Ascending aorta (tissue), 2 donors: ENCODE measurements around the gene NDST1. TPM values are rescaled to one million over a fixed set of nuclear protein-coding genes. Genes with fewer than 3 reads are reported as not detected.
A peak's percentile ranks its signal among the peaks of the same experiment; 100 is the strongest.

Experiments
- DNase-seq, 2 donors: peaks; one replicate each; pipeline ENCODE4 v3.0.0-alpha.2; 2019; ENCODE audit warnings: low spot score in 2 of 2
- H3K27ac ChIP-seq, 2 donors: fragments of 200-600 bp; sonication (generic); one replicate each; pipeline ENCODE4 v1.5.1; 2016 to 2017; ENCODE audit warnings: mild to moderate bottlenecking in 1 of 2
- H3K27me3 ChIP-seq: fragments of 200-600 bp; sonication (generic); one replicate; pipeline ENCODE4 v1.5.1; 2017
- H3K36me3 ChIP-seq, 2 donors: fragments of 200-600 bp; sonication (generic); one replicate each; pipeline ENCODE4 v1.5.1; 2016
- H3K4me1 ChIP-seq, 2 donors: fragments of 200-600 bp; sonication (generic); one replicate each; pipeline ENCODE4 v1.5.1; 2016 to 2017; ENCODE audit warnings: mild to moderate bottlenecking in 1 of 2
- H3K4me3 ChIP-seq, 2 donors: fragments of 200-600 bp; sonication (generic); one replicate each; pipeline ENCODE4 v1.5.1; 2016 to 2017; ENCODE audit warnings: mild to moderate bottlenecking in 1 of 2
- H3K9me3 ChIP-seq, 2 donors: fragments of 200-600 bp; sonication (generic); one replicate each; pipeline ENCODE4 v1.5.1; 2016
- intact Hi-C: fragments of 100-400 bp; cut with DNase I; formaldehyde crosslinking; loops from one replicate; pipeline ENCODE4 v1.15.1; 2023
- total RNA-seq: library from RNA; depleted of rRNA; stranded (reverse); fragments of >200 nt; gene quantifications from one replicate; pipeline ENCODE4 v1.1.0, GENCODE V29; 2016
- TF ChIP-seq, protein P1 (sequence below), 3 experiments: fragments of 200-600 bp in 2 of 3; fragments of 450-650 bp in 1 of 3; sonication (generic) in 2 of 3; IDR thresholded peaks; one replicate each; pipeline ENCODE4 v1.5.1; 2016 to 2019; ENCODE audit warnings: antibody characterized with exemption in 3 of 3, mild to moderate bottlenecking in 1 of 3, moderate library complexity in 1 of 3

Gene NDST1
- total RNA-seq, 1 donor from 2014 or later: 71.5 TPM

DNA sequence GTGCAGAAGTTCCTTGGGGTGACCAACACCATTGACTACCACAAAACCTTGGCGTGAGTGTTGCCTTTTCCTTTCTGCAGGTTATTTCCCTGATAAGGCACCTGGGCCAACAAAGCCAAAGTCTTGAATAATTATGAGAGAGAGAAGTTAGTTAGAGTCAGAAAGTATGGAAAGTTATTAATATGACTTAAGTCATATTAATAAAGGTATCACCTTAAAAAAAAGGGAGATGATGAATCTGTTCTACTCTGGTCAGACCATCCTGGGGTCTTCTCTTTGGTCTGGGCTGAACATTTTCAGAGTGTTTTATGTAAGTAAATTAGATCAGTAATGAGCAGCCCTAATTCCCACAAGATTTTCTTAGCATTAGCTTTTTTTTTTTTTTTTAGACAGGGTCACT, 41.8 kb downstream of the NDST1 start:
- no peaks in the 10 kb centered on the region for H3K9me3 ChIP-seq
- no peak overlapping the region for H3K4me3 ChIP-seq
- peaks cover 0 to 7% of the 10 kb centered on the region in 2 donors for H3K4me1 ChIP-seq
- peaks cover 71 to 77% of the 10 kb centered on the region in 2 donors for H3K36me3 ChIP-seq
- H3K27me3 ChIP-seq: no peaks in the 10 kb centered on the region
- H3K27ac ChIP-seq: no peak overlapping the region
- intact Hi-C loops: loop anchor here (5.0 kb wide), 1 partner anchor 47 kb away; no protein-coding TSS in a partner anchor
- DNase-seq: no peak
- TF ChIP-seq, protein P1, sequence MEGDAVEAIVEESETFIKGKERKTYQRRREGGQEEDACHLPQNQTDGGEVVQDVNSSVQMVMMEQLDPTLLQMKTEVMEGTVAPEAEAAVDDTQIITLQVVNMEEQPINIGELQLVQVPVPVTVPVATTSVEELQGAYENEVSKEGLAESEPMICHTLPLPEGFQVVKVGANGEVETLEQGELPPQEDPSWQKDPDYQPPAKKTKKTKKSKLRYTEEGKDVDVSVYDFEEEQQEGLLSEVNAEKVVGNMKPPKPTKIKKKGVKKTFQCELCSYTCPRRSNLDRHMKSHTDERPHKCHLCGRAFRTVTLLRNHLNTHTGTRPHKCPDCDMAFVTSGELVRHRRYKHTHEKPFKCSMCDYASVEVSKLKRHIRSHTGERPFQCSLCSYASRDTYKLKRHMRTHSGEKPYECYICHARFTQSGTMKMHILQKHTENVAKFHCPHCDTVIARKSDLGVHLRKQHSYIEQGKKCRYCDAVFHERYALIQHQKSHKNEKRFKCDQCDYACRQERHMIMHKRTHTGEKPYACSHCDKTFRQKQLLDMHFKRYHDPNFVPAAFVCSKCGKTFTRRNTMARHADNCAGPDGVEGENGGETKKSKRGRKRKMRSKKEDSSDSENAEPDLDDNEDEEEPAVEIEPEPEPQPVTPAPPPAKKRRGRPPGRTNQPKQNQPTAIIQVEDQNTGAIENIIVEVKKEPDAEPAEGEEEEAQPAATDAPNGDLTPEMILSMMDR (IDR thresholded peaks at IDR 0.05): no peak

DNA sequence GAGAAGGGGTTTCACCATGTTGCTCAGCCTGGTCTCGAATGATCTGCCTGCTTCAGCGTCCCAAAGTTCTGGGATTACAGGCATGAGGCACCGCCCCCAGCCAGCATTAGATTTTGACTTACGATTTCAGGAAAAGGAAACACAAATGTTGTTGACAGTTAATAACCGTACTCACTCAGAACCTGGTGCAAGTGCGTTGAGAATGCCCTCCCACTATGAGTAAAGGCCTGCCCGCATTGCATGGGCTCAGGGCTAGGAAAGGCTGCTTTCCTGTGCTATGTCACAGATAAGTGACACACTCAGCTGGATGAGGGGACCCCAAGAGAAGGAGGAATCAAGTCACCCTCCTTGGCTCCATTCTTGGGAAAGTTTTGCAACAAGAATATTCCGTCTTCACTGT, 42.4 kb downstream of the NDST1 start:
- peaks cover 0 to 7% of the 10 kb centered on the region in 2 donors for H3K4me1 ChIP-seq
- H3K27ac ChIP-seq: no peak overlapping the region
- TF ChIP-seq, protein P1 (IDR thresholded peaks at IDR 0.05): no peak
- intact Hi-C loops: no loop called here
- no peaks in the 10 kb centered on the region for H3K27me3 ChIP-seq
- H3K9me3 ChIP-seq: no peaks in the 10 kb centered on the region
- H3K4me3 ChIP-seq: no peak overlapping the region
- peaks cover 73 to 76% of the 10 kb centered on the region in 2 donors for H3K36me3 ChIP-seq
- no peak for DNase-seq

DNA sequence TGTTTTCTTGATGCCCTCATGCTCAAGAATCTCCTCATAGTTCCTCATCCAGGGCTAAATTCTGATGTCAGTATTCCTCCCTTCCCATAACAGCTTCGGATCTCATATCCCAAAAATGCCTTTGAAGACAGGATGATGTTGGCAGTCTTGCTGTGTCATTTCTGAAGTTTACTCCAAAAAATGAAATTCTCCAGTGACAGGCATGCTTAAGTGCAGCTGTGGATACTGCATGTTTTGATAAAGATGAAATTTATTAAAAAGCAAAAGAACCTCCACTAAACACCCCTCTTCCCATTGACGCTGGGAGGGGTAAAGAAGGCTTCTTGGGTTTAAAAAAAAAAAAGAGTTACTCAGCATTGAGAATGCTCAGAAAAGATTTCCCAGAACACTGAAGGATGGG, 43.1 kb downstream of the NDST1 start:
- Histone ChIP-seq H3K4me1 (peaks cover 0 to 7% of the 10 kb centered on the region in 2 donors), H3K27me3 (no peaks in the 10 kb centered on the region), H3K27ac (no peak overlapping the region), H3K36me3 (peaks cover 76% of the 10 kb centered on the region in 2 donors), H3K4me3 (no peak overlapping the region), H3K9me3 (no peaks in the 10 kb centered on the region)
- TF ChIP-seq, protein P1 (IDR thresholded peaks at IDR 0.05): no peak
- no peak for DNase-seq
- intact Hi-C loops: no loop called here

DNA sequence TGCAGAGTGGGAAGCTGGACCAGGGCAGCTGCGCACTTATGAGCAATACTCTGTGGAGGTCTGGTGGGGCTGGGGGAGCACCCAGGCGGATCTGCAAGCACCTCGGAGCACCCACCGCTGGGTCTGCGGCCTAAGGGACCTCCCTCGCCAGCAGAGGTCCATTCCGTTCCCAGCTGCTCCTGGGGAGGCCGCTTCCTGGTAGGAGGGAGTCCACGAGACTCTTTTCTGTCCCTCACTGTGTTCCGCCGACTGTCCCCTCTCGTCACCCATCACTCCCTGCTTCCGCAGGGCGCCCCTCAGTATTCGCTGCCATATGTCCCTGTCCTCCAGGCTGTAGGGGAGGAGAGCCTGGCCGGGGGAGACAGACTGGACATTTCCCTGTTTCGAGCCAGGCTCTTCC, 45.5 kb downstream of the NDST1 start:
- TF ChIP-seq, protein P1 (IDR thresholded peaks at IDR 0.05): no peak
- H3K4me1 ChIP-seq: peaks cover 0 to 4% of the 10 kb centered on the region in 2 donors
- H3K27me3 ChIP-seq: no peaks in the 10 kb centered on the region
- no peak overlapping the region for H3K4me3 ChIP-seq
- intact Hi-C loops: no loop called here
- no peaks in the 10 kb centered on the region for H3K9me3 ChIP-seq
- no peak for DNase-seq
- peak overlapping the region in 1 of 2 donors; percentile 7 for H3K27ac ChIP-seq
- H3K36me3 ChIP-seq: peaks cover 64 to 73% of the 10 kb centered on the region in 2 donors

DNA sequence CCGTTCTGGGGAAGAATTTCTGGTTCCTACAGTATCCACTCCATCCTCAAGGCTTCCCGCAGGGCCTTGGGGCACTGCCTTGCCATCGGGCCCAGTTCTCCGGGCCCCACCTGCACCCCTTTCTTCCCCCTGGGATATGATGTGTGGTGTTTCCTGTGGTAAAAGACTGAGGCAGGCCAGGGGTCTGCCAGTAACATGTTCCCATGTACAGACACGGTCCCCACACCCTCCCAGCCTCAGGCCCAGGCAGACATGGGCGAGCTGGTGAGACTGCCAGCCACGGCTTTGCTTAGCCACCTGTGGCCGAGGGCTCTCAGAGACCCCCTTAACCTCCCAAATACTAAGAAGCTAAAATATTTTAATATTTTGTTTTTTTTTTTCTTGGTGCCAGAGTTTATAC, 46.0 kb downstream of the NDST1 start:
- Histone ChIP-seq H3K27me3 (no peaks in the 10 kb centered on the region), H3K27ac (peak overlapping the region in 1 of 2 donors; percentile 7), H3K4me3 (no peak overlapping the region), H3K9me3 (no peaks in the 10 kb centered on the region), H3K4me1 (peaks cover 0 to 4% of the 10 kb centered on the region in 2 donors), H3K36me3 (peaks cover 60 to 68% of the 10 kb centered on the region in 2 donors)
- DNase-seq: no peak
- intact Hi-C loops: no loop called here
- TF ChIP-seq, protein P1 (IDR thresholded peaks at IDR 0.05): no peak

DNA sequence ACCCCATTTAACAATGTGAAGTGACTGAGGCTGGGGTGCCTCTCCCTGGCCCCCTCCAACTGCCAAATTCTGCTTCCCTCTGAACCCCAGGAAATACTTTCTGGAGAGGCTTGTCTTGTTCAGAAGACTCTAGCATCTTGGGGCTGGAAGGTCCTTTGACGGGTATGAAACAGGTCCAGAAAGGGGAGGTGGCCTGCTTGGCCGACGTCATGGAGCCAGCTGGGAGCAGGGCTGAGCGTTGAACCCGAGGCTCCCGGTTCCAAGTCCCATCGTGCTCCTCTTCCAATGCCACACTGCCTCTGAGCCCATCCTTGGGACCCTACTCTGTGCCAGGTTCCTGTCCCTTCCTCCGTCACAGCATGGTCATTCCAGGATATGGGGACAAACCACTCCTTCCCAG, 46.9 kb downstream of the NDST1 start:
- Histone ChIP-seq H3K9me3 (no peaks in the 10 kb centered on the region), H3K27ac (peak overlapping the region; percentile 14 to 39), H3K4me3 (no peak overlapping the region), H3K27me3 (no peaks in the 10 kb centered on the region), H3K36me3 (peaks cover 51 to 60% of the 10 kb centered on the region in 2 donors), H3K4me1 (peaks cover 0 to 4% of the 10 kb centered on the region in 2 donors)
- intact Hi-C loops: no loop called here
- DNase-seq: no peak
- TF ChIP-seq, protein P1 (IDR thresholded peaks at IDR 0.05): no peak
